Right ventricle myocardium inferior (tissue), 1 donor: Measurements from ENCODE around the gene IFIT2. TPM values are rescaled to one million over a fixed set of nuclear protein-coding genes. Genes with fewer than 3 reads are reported as not detected.
"Not testable (repeated sequence)": the region's sequence is repeated elsewhere in the genome, so short reads cannot be mapped to it uniquely, and the experiment has no call there.

Experiments
- ATAC-seq: fragments of 200-7000 bp; cut with Tn5 transposase; one replicate; pipeline ENCODE4 v1.9.1; 2020; ENCODE audit warnings: mild to moderate bottlenecking, moderate library complexity
- DNase-seq: peaks from one replicate; pipeline ENCODE4 v3.0.0; 2021; ENCODE audit errors: missing footprints
- intact Hi-C: fragments of 100-400 bp; cut with DNase I; formaldehyde crosslinking; loops from one replicate; pipeline ENCODE4 v1.11.0; 2022
- total RNA-seq: library from RNA; stranded (reverse); fragmentation: NEBNext Ultra II Directional; extraction: Animal tissue kit (Norgen Biotek cat#: 25700); gene quantifications from one replicate; pipeline ENCODE4 v1.2.1, GENCODE V29; 2021
- donor health status: DM: no; HTN: yes; CAD: no; lungs with severe emphysema.

IFIT2 gene
- total RNA-seq, 1 donor from 2014 or later = 4.2 TPM

GRCh38 chr10:89278034-89278535 lies 23.8 kb upstream of the IFIT2 start:
- intact Hi-C loops = no loop called here
- DNase-seq (no peak), ATAC-seq (peak; percentile 58)

- DNase-seq = no peak
- intact Hi-C loops = no loop called here
- no peak for ATAC-seq
Observed at GRCh38 chr10:89278900-89279392, 22.9 kb upstream of the IFIT2 start.

- ATAC-seq (no peak), DNase-seq (no peak)
- intact Hi-C loops = no loop called here
Observed at GRCh38 chr10:89279421-89279869, 22.4 kb upstream of the IFIT2 start.

- DNase-seq (no peak), ATAC-seq (no peak)
- intact Hi-C loops = loop anchor here (5.0 kb wide), 1 partner anchor 47 kb away; the partner anchor contains the start of gene IFIT3
Observed at GRCh38 chr10:89280508-89280907, 21.3 kb upstream of the IFIT2 start.

- intact Hi-C loops = loop anchor here (5.0 kb wide), 1 partner anchor 46 kb away; the partner anchor contains the start of gene IFIT3
- DNase-seq (no peak), ATAC-seq (no peak)
Observed at GRCh38 chr10:89281606-89282395, 20.0 kb upstream of the IFIT2 start.

- DNase-seq (no peak), ATAC-seq (peak; percentile 60)
- intact Hi-C loops = loop anchor here (5.0 kb wide), 1 partner anchor 44 kb away; the partner anchor contains the start of gene IFIT3
Observed at GRCh38 chr10:89283025-89283935, 18.6 kb upstream of the IFIT2 start.

GRCh38 chr10:89283936-89284475 lies 17.8 kb upstream of the IFIT2 start:
- peak; percentile 76 for DNase-seq
- intact Hi-C loops = loop anchor here (5.0 kb wide), 1 partner anchor 43 kb away; the partner anchor contains the start of gene IFIT3
- ATAC-seq = peak; percentile 97

GRCh38 chr10:89284711-89285110 lies 17.1 kb upstream of the IFIT2 start:
- intact Hi-C loops = loop anchor here (5.0 kb wide), 1 partner anchor 43 kb away; the partner anchor contains the start of gene IFIT3
- DNase-seq, ATAC-seq: not testable (repeated sequence)

GRCh38 chr10:89285303-89285702 lies 16.5 kb upstream of the IFIT2 start:
- ATAC-seq, DNase-seq, intact Hi-C loops: not testable (repeated sequence)

- ATAC-seq = no peak
- DNase-seq = no peak
- intact Hi-C loops = no loop called here
Observed at GRCh38 chr10:89294721-89295239, 7.1 kb upstream of the IFIT2 start.

- peak; percentile 33 for ATAC-seq
- intact Hi-C loops = no loop called here
- DNase-seq = no peak
Observed at GRCh38 chr10:89295597-89295996, 6.2 kb upstream of the IFIT2 start.

GRCh38 chr10:89296220-89296648 lies 5.6 kb upstream of the IFIT2 start:
- DNase-seq = no peak

GRCh38 chr10:89297356-89297755 lies 4.5 kb upstream of the IFIT2 start:
- ATAC-seq (no peak), DNase-seq (no peak)
- intact Hi-C loops = no loop called here

More at GRCh38 chr10:89296220-89296648, 5.6 kb upstream of the IFIT2 start:
- peak; percentile 79 for ATAC-seq
- intact Hi-C loops = no loop called here

- DNase-seq = no peak
- intact Hi-C loops = no loop called here
- ATAC-seq = no peak
Observed at GRCh38 chr10:89297791-89298190, 4.1 kb upstream of the IFIT2 start.

GRCh38 chr10:89299031-89299430 lies 2.8 kb upstream of the IFIT2 start:
- DNase-seq (no peak), ATAC-seq (no peak)
- intact Hi-C loops = no loop called here

- ATAC-seq = peak; percentile 62
- intact Hi-C loops = loop anchor here (5.0 kb wide), 1 partner anchor 66 kb away; no protein-coding TSS in a partner anchor
- DNase-seq = no peak
Observed at GRCh38 chr10:89301232-89301631, 614 bp upstream of the IFIT2 start.

- ATAC-seq (peak; percentile 18), DNase-seq (no peak)
- intact Hi-C loops = loop anchor here (2.0 to 5.0 kb wide), 2 partner anchors 26 to 65 kb away; no protein-coding TSS in a partner anchor
Observed at GRCh38 chr10:89302625-89303024, 779 bp downstream of the IFIT2 start.

- intact Hi-C loops = loop anchor here (2.0 to 5.0 kb wide), 2 partner anchors 26 to 64 kb away; no protein-coding TSS in a partner anchor
- ATAC-seq (no peak), DNase-seq (no peak)
Observed at GRCh38 chr10:89303161-89303560, 1.3 kb downstream of the IFIT2 start.
